ENCODE data around the gene TACR2. TPM values are rescaled to one million over a fixed set of nuclear protein-coding genes. Genes with fewer than 3 reads are reported as not detected.
A peak's percentile ranks its signal among the peaks of the same experiment; 100 is the strongest.

The TACR2 gene
- total and polyA plus RNA-seq, 2 experiments from 2014 or later, result not detected

GRCh38 chr10:69389827-69390490, 26.8 kb downstream of the TACR2 start (continued):
- TF ChIP-seq, protein P1, sequence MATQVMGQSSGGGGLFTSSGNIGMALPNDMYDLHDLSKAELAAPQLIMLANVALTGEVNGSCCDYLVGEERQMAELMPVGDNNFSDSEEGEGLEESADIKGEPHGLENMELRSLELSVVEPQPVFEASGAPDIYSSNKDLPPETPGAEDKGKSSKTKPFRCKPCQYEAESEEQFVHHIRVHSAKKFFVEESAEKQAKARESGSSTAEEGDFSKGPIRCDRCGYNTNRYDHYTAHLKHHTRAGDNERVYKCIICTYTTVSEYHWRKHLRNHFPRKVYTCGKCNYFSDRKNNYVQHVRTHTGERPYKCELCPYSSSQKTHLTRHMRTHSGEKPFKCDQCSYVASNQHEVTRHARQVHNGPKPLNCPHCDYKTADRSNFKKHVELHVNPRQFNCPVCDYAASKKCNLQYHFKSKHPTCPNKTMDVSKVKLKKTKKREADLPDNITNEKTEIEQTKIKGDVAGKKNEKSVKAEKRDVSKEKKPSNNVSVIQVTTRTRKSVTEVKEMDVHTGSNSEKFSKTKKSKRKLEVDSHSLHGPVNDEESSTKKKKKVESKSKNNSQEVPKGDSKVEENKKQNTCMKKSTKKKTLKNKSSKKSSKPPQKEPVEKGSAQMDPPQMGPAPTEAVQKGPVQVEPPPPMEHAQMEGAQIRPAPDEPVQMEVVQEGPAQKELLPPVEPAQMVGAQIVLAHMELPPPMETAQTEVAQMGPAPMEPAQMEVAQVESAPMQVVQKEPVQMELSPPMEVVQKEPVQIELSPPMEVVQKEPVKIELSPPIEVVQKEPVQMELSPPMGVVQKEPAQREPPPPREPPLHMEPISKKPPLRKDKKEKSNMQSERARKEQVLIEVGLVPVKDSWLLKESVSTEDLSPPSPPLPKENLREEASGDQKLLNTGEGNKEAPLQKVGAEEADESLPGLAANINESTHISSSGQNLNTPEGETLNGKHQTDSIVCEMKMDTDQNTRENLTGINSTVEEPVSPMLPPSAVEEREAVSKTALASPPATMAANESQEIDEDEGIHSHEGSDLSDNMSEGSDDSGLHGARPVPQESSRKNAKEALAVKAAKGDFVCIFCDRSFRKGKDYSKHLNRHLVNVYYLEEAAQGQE (IDR thresholded peaks at IDR 0.05; ENCODE audit: unreplicated experiment), result no peak
- TF ChIP-seq ZNF331 (CRISPR knock-in tag; IDR thresholded peaks at IDR 0.05; ENCODE audit: low read depth) (no peak), JUNB (IDR thresholded peaks at IDR 0.05; ENCODE audit: unreplicated experiment) (no peak), ZNF114 (CRISPR knock-in tag; IDR thresholded peaks at IDR 0.05) (no peak), CTCF (conservative IDR thresholded peaks at IDR 0.05; ENCODE audit: low read depth in 2 of 2) (no peak), NANOG (IDR thresholded peaks at IDR 0.05; ENCODE audit: borderline replicate concordance) (no peak), EZH2phosphoT487 (IDR thresholded peaks at IDR 0.05; ENCODE audit: unreplicated experiment) (no peak)

GRCh38 chr10:69388488-69388887, 28.2 kb downstream of the TACR2 start:
- Mint-ChIP-seq H3K27me3 (ENCODE audit: insufficient read depth, low read depth, poor library complexity) (peaks cover 17% of the 10 kb centered on the region), H3K27ac (peak overlapping the region; percentile 6; the same call in 1 of the 2 replicates), H3K9me3 (peaks cover 3% of the 10 kb centered on the region; the same call in 1 of the 3 replicates), H3K4me3 (no peak overlapping the region), H3K36me3 (ENCODE audit: low read depth) (peaks cover 83% of the 10 kb centered on the region), H3K4me1 (peaks cover 36% of the 10 kb centered on the region)
- no peaks in the 10 kb centered on the region for H3K9me2 ChIP-seq (ENCODE audit: insufficient read depth)
- H4K20me1 ChIP-seq (replicated peaks; ENCODE audit: insufficient read depth), result no peaks in the 10 kb centered on the region; the same call in 1 of the 2 replicates
- H2AFZ ChIP-seq, result no peak overlapping the region
- peaks cover 61% of the 10 kb centered on the region for H3K36me3 ChIP-seq (ENCODE audit: insufficient read depth)
- H3K4me3 ChIP-seq, result no peak overlapping the region
- peaks cover 33% of the 10 kb centered on the region for H3F3A ChIP-seq (replicated peaks; ENCODE audit: low read depth)
- peak overlapping the region; percentile 95 for H3K27ac ChIP-seq (ENCODE audit: low read depth)
- no peak overlapping the region for H3K4me2 ChIP-seq
- H3K27me3 ChIP-seq (ENCODE audit: insufficient read depth), result no peaks in the 10 kb centered on the region
- peaks cover 6% of the 10 kb centered on the region; the same call in 1 of the 2 replicates for H3K79me2 ChIP-seq (replicated peaks; ENCODE audit: insufficient read depth)
- ATAC-seq, result no peak
- H3K4me1 ChIP-seq (ENCODE audit: insufficient read depth), result peaks cover 35% of the 10 kb centered on the region
- no peak for DNase-seq (ENCODE audit: low spot score)
- TF ChIP-seq EZH2phosphoT487 (IDR thresholded peaks at IDR 0.05; ENCODE audit: unreplicated experiment), result no peak
- TF ChIP-seq, protein P1 (IDR thresholded peaks at IDR 0.05; ENCODE audit: unreplicated experiment), result no peak
- no peak for TF ChIP-seq STAT1 (IDR thresholded peaks at IDR 0.05; ENCODE audit: unreplicated experiment)
- no peak for TF ChIP-seq CREB1 (CRISPR knock-in tag; IDR thresholded peaks at IDR 0.05; ENCODE audit: low read depth)
- no peak for TF ChIP-seq EZH2 (IDR thresholded peaks at IDR 0.05; ENCODE audit: low read depth, unreplicated experiment)

All from GM23338 (cell line).